Panc1 (cell line): ENCODE measurements around the gene SCRN1. TPM values are rescaled to one million over a fixed set of nuclear protein-coding genes. Genes with fewer than 3 reads are reported as not detected.

Experiments used
- ATAC-seq: fragments of 200-7000 bp; cut with Tn5 transposase; 2 replicates; pipeline ENCODE4 v1.9.1; 2020; ENCODE audit warnings: mild to moderate bottlenecking, moderate library complexity
- BruUV-seq: library from RNA; stranded (reverse); fragments of 400-500 nt; replicated peaks from 2 replicates; lab custom pipeline; 2021; lab: Mats Ljungman, UMichigan
- CTCF ChIA-PET: fragments of 300-600 bp; sonication (Branson Sonifier 250); formaldehyde crosslinking; loops from one replicate; lab custom pipeline; 2022; ENCODE audit warnings: antibody characterized with exemption; lab: Charles Lee
- POLR2A ChIA-PET: fragments of 300-600 bp; sonication (Branson Sonifier 250); formaldehyde crosslinking; loops from one replicate; lab custom pipeline; 2022; ENCODE audit warnings: antibody characterized with exemption; lab: Charles Lee
- DNase-seq: peaks from one replicate; pipeline ENCODE4 v3.0.0-alpha.2; 2010; ENCODE audit warnings: low read depth, low spot score
- H3K27ac ChIP-seq: 2 replicates; pipeline ENCODE4 v1.5.1; 2011; ENCODE audit warnings: mild to moderate bottlenecking, low read length, inconsistent platforms
- H3K27me3 ChIP-seq: fragments of 200-500 bp; sonication (Bioruptor generic); 2 replicates; pipeline ENCODE4 v1.6.0; 2014; ENCODE audit warnings: low read length, inconsistent platforms; ENCODE audit not compliant: control insufficient read depth, insufficient read depth
- H3K36me3 ChIP-seq: fragments of 200-500 bp; sonication (Bioruptor generic); 2 replicates; pipeline ENCODE4 v1.5.1; 2014; ENCODE audit warnings: inconsistent platforms, mild to moderate bottlenecking, low read length, moderate library complexity; ENCODE audit not compliant: control insufficient read depth, insufficient read depth
- H3K4me1 ChIP-seq: 2 replicates; pipeline ENCODE4 v1.5.1; 2011; ENCODE audit warnings: inconsistent platforms, mild to moderate bottlenecking, low read length, moderate library complexity; ENCODE audit not compliant: control insufficient read depth, insufficient read depth
- H3K4me3 ChIP-seq, 2 experiments: 2 replicates each; pipeline ENCODE4 v1.5.1; 2011 to 2012; ENCODE audit warnings: low read depth in 2 of 2, low read length in 2 of 2, mild to moderate bottlenecking in 2 of 2, inconsistent platforms in 1 of 2, moderate library complexity in 1 of 2
- H3K9me3 ChIP-seq: fragments of 200-500 bp; sonication (Bioruptor generic); 2 replicates; pipeline ENCODE4 v1.5.1; 2014; ENCODE audit warnings: low read depth, mild to moderate bottlenecking, inconsistent platforms, low read length, moderate library complexity; ENCODE audit not compliant: control insufficient read depth, insufficient read depth
- POLR2AphosphoS5 ChIP-seq: IDR thresholded peaks from 2 replicates; pipeline ENCODE4 v1.6.1; 2012; ENCODE audit warnings: mild to moderate bottlenecking, low read depth, low read length, moderate library complexity
- SIN3A ChIP-seq: IDR thresholded peaks from 2 replicates; pipeline ENCODE4 v1.6.1; 2012; ENCODE audit warnings: low read depth, mild to moderate bottlenecking, low read length, moderate library complexity, borderline replicate concordance; ENCODE audit not compliant: insufficient read depth
- TCF7L2 ChIP-seq: IDR thresholded peaks from 2 replicates; pipeline ENCODE4 v1.6.1; 2011; ENCODE audit warnings: mild to moderate bottlenecking, low read depth, low read length, inconsistent platforms
- in situ Hi-C: cut with HindIII; loops from 2 replicates; pipeline ENCODE4 v1.10.0; 2016; ENCODE audit warnings: low sequenced_read_pairs, low pct_unique_long_range_greater_than_20kb
- intact Hi-C: fragments of 100-400 bp; cut with micrococcal nuclease; formaldehyde crosslinking; loops from one replicate; pipeline ENCODE4 v1.10.0; 2022; ENCODE audit not compliant: unreplicated experiment
- total RNA-seq: library from RNA; stranded (reverse); gene quantifications from one replicate; pipeline ENCODE4 v1.2.1, GENCODE V29; 2021; ENCODE audit not compliant: unreplicated experiment
- TF ChIP-seq, protein P1 (sequence below), 2 experiments: IDR thresholded peaks; 2 replicates each; pipeline ENCODE4 v1.6.1; 2011 to 2012; ENCODE audit warnings: low read depth in 2 of 2, control low read depth in 1 of 2, low read length in 1 of 2, mild to moderate bottlenecking in 1 of 2, moderate library complexity in 1 of 2; ENCODE audit not compliant: insufficient read depth in 1 of 2
- TF ChIP-seq, protein P2 (sequence below): fragments of 450-650 bp; IDR thresholded peaks from 2 replicates; pipeline ENCODE4 v1.5.1; 2017; ENCODE audit warnings: mild to moderate bottlenecking

The SCRN1 gene
- total RNA-seq, 1 experiment from 2014 or later, result 189 TPM

DNA sequence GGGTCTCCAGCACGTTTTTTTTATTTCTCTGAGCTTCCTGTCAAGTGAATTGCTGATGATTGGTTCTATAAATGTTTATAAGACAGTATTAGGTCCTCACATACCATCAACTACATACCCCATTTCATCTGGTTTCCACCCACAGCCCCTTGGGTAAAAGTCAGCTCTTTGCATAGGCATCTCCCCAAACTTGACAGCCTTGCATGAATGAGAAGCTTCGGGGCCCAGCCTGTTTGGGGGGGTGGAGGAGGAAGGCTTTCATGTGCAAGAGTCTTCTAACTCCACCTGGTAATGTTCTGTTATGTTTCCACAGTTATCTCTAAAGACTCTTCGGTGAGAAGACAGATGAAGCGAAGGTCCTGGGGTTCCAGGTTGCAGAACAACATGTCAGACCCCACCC is 75.4 kb downstream of the SCRN1 start:
- Histone ChIP-seq H3K27me3 (no peaks in the 10 kb centered on the region), H3K4me1 (no peaks in the 10 kb centered on the region), H3K27ac (no peak overlapping the region), H3K9me3 (no peaks in the 10 kb centered on the region), H3K36me3 (no peaks in the 10 kb centered on the region), H3K4me3 (no peak overlapping the region)
- DNase-seq, result no peak
- in situ Hi-C loops (no loop called here), intact Hi-C loops (no loop called here)
- ATAC-seq, result no peak
- POLR2A ChIA-PET, result no interaction called here
- TF ChIP-seq SIN3A (no peak), TCF7L2 (no peak), POLR2AphosphoS5 (no peak)
- TF ChIP-seq, protein P1, sequence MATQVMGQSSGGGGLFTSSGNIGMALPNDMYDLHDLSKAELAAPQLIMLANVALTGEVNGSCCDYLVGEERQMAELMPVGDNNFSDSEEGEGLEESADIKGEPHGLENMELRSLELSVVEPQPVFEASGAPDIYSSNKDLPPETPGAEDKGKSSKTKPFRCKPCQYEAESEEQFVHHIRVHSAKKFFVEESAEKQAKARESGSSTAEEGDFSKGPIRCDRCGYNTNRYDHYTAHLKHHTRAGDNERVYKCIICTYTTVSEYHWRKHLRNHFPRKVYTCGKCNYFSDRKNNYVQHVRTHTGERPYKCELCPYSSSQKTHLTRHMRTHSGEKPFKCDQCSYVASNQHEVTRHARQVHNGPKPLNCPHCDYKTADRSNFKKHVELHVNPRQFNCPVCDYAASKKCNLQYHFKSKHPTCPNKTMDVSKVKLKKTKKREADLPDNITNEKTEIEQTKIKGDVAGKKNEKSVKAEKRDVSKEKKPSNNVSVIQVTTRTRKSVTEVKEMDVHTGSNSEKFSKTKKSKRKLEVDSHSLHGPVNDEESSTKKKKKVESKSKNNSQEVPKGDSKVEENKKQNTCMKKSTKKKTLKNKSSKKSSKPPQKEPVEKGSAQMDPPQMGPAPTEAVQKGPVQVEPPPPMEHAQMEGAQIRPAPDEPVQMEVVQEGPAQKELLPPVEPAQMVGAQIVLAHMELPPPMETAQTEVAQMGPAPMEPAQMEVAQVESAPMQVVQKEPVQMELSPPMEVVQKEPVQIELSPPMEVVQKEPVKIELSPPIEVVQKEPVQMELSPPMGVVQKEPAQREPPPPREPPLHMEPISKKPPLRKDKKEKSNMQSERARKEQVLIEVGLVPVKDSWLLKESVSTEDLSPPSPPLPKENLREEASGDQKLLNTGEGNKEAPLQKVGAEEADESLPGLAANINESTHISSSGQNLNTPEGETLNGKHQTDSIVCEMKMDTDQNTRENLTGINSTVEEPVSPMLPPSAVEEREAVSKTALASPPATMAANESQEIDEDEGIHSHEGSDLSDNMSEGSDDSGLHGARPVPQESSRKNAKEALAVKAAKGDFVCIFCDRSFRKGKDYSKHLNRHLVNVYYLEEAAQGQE (IDR thresholded peaks at IDR 0.05; ENCODE audit: insufficient read depth in 1 of 2, low read depth in 2 of 2, low read length in 1 of 2), result no peak
- TF ChIP-seq, protein P2, sequence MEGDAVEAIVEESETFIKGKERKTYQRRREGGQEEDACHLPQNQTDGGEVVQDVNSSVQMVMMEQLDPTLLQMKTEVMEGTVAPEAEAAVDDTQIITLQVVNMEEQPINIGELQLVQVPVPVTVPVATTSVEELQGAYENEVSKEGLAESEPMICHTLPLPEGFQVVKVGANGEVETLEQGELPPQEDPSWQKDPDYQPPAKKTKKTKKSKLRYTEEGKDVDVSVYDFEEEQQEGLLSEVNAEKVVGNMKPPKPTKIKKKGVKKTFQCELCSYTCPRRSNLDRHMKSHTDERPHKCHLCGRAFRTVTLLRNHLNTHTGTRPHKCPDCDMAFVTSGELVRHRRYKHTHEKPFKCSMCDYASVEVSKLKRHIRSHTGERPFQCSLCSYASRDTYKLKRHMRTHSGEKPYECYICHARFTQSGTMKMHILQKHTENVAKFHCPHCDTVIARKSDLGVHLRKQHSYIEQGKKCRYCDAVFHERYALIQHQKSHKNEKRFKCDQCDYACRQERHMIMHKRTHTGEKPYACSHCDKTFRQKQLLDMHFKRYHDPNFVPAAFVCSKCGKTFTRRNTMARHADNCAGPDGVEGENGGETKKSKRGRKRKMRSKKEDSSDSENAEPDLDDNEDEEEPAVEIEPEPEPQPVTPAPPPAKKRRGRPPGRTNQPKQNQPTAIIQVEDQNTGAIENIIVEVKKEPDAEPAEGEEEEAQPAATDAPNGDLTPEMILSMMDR, result no peak
- BruUV-seq, result no TSS peak
- CTCF ChIA-PET, result no interaction called here

- DNase-seq (no peak), ATAC-seq (no peak)
- ChIA-PET POLR2A (no interaction called here), CTCF (no interaction called here)
- H3K9me3 ChIP-seq, result peaks cover 7% of the 10 kb centered on the region; the same call in 1 of the 2 replicates
- no peak for TF ChIP-seq POLR2AphosphoS5
- TF ChIP-seq SIN3A, result no peak
- TF ChIP-seq TCF7L2, result no peak
- TF ChIP-seq, protein P1 (IDR thresholded peaks at IDR 0.05; ENCODE audit: insufficient read depth in 1 of 2, low read depth in 2 of 2, low read length in 1 of 2), result no peak
- TF ChIP-seq, protein P2, result no peak
- in situ Hi-C loops (no loop called here), intact Hi-C loops (no loop called here)
- no peak overlapping the region for H3K27ac ChIP-seq
- H3K27me3 ChIP-seq, result no peaks in the 10 kb centered on the region
- H3K36me3 ChIP-seq, result no peaks in the 10 kb centered on the region
- H3K4me3 ChIP-seq, result no peak overlapping the region
- H3K4me1 ChIP-seq, result no peaks in the 10 kb centered on the region
- no TSS peak for BruUV-seq
Measured at GRCh38 chr7:29906200-29907022, 83.2 kb downstream of the SCRN1 start.
